Measurements from ENCODE around the gene ZNF487.

DNA sequence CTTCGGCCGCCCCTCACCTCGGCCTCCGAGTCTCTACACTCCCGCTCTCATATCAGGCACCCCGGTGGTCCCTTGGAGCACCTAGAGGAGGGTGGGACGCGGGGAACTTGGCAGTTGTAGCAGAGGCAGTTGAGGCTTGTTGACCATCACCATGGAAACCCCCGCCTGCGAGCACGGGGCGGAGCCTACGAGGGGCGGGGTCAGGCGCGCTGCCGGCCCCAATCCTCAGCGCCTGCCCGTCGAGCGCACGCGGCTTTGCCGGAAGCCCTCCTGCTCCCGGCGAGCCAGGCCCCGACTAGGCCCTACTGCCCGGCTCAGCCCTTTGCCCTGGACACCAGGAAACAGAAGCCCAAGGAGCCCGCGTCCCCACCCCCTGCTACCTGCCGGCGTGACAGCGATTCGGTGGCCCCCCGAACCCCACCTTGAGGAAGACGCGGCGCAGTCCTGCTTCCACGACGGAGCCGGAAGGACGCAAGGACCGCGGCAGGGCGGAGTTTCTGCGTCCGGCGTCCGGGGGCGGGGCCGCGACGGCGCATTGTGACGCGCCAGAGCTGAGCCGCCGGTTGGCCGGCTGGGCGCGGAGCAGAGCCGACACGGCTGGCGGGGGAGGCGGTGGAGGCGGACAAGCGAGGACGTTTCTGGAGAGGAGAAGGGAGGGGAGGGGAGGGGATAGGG lies 28.1 kb upstream of the ZNF487 start, which contains the start of gene HNRNPF:
- TF ChIP-seq, protein P1, sequence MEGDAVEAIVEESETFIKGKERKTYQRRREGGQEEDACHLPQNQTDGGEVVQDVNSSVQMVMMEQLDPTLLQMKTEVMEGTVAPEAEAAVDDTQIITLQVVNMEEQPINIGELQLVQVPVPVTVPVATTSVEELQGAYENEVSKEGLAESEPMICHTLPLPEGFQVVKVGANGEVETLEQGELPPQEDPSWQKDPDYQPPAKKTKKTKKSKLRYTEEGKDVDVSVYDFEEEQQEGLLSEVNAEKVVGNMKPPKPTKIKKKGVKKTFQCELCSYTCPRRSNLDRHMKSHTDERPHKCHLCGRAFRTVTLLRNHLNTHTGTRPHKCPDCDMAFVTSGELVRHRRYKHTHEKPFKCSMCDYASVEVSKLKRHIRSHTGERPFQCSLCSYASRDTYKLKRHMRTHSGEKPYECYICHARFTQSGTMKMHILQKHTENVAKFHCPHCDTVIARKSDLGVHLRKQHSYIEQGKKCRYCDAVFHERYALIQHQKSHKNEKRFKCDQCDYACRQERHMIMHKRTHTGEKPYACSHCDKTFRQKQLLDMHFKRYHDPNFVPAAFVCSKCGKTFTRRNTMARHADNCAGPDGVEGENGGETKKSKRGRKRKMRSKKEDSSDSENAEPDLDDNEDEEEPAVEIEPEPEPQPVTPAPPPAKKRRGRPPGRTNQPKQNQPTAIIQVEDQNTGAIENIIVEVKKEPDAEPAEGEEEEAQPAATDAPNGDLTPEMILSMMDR (IDR thresholded peaks at IDR 0.05; ENCODE audit: low read depth, low read length, poor library complexity, severe bottlenecking): no peak
- no peak for TF ChIP-seq EZH2phosphoT487 (IDR thresholded peaks at IDR 0.05; ENCODE audit: borderline replicate concordance, low read length)

Measured in DOHH2 (cell line).